Lung (tissue), 12 donors: ENCODE data around the gene CARM1. TPM values are rescaled to one million over a fixed set of nuclear protein-coding genes. Genes with fewer than 3 reads are reported as not detected.

Experiments used
- ATAC-seq: fragments of 200-7000 bp; cut with Tn5 transposase; one replicate; pipeline ENCODE4 v1.9.1; 2020; ENCODE audit warnings: moderate number of reproducible peaks; ENCODE audit not compliant: insufficient read depth, low FRiP score
- DNase-seq, 3 donors: peaks; one replicate each; pipeline ENCODE4 v3.0.0-alpha.2; 2013 to 2017
- H3K27ac ChIP-seq, 2 donors: one replicate each; pipeline ENCODE4 v1.5.1; 2013; ENCODE audit warnings: mild to moderate bottlenecking in 2 of 2, moderate library complexity in 2 of 2, control low read depth in 1 of 2, inconsistent platforms in 1 of 2, low read depth in 1 of 2, low read length in 1 of 2
- H3K27me3 ChIP-seq, 3 donors: one replicate each; pipeline ENCODE4 v1.5.1; 2013; ENCODE audit warnings: low read length in 2 of 3; ENCODE audit not compliant: control insufficient read depth in 3 of 3, insufficient read depth in 3 of 3
- H3K36me3 ChIP-seq, 4 donors: one replicate each; pipeline ENCODE4 v1.5.1; 2013; ENCODE audit warnings: low read length in 4 of 4, mild to moderate bottlenecking in 1 of 4, moderate library complexity in 1 of 4; ENCODE audit not compliant: control insufficient read depth in 4 of 4, insufficient read depth in 4 of 4
- H3K4me1 ChIP-seq, 5 donors: one replicate each; pipeline ENCODE4 v1.5.1; 2013; ENCODE audit warnings: low read length in 5 of 5, mild to moderate bottlenecking in 2 of 5, moderate library complexity in 1 of 5; ENCODE audit not compliant: control insufficient read depth in 5 of 5, insufficient read depth in 5 of 5
- H3K4me3 ChIP-seq: one replicate; pipeline ENCODE4 v1.5.1; 2013; ENCODE audit warnings: mild to moderate bottlenecking, control low read depth, moderate library complexity
- H3K9ac ChIP-seq, 2 donors: one replicate each; pipeline ENCODE4 v1.5.1; 2013; ENCODE audit warnings: low read length in 2 of 2, control low read depth in 1 of 2; ENCODE audit not compliant: insufficient read depth in 1 of 2
- H3K9me3 ChIP-seq, 4 donors: one replicate each; pipeline ENCODE4 v1.5.1; 2013; ENCODE audit warnings: low read length in 3 of 4, mild to moderate bottlenecking in 1 of 4, moderate library complexity in 1 of 4; ENCODE audit not compliant: control insufficient read depth in 4 of 4, insufficient read depth in 3 of 4
- WGBS, 2 donors: extraction: QIAGEN DNeasy Blood & Tissue Kit; methylation state at CpG; one replicate each; pipeline ENCODE4 v1.1.7; 2013; 5-methylcytosine and 5-hydroxymethylcytosine counted together
- polyA plus RNA-seq, 2 donors: library from polyadenylated mRNA; stranded (reverse); fragments of 200-250 nt; gene quantifications; one replicate each; pipeline ENCODE4 v1.2.1, GENCODE V29; 2013
- total RNA-seq, 2 donors: library from RNA; depleted of rRNA in 1 of 2; stranded (reverse); fragments of >200 nt in 1 of 2; gene quantifications; one replicate each; pipeline ENCODE4 v1.2.1, GENCODE V29; 2014 to 2021
- TF ChIP-seq, protein P1 (sequence below): IDR thresholded peaks from 2 replicates; pipeline ENCODE4 v1.5.1; 2012; ENCODE audit warnings: mild to moderate bottlenecking; ENCODE audit errors: control extremely low read depth, extremely low read depth
- donor health status: control.
- donor health status: control.
- donor health status: Bipolar disorder and iron deficiency.
- donor health status: healthy.
- donor health status: DM: yes; HTN: yes; CAD: no.

Gene CARM1
- total and polyA plus RNA-seq, 4 donors, result 19.9 to 35.5 (median 27.9) TPM

GRCh38 chr19:10928563-10929401, 57.4 kb downstream of the CARM1 start, which contains the start of the genes TIMM29 and YIPF2:
TSS of gene TIMM29 (plus strand) at chr19:10928811. CDS start at chr19:10928823, 12 bp downstream.
TSS of gene YIPF2 (minus strand) at chr19:10928639. CDS start at chr19:10928410, 229 bp downstream.
- Histone ChIP-seq H3K36me3 (peaks cover 0 to 17% (median 12%) of the 10 kb centered on the region in 4 donors), H3K27me3 (no peaks in the 10 kb centered on the region), H3K4me1 (peaks cover 4 to 18% (median 11%) of the 10 kb centered on the region in 5 donors), H3K9ac (peak within 1 kb of the TSS; percentile 28 to 65), H3K27ac (peak within 1 kb of the TSS; percentile 82 to 88), H3K4me3 (peak within 1 kb of the TSS; percentile 100), H3K9me3 (no peaks in the 10 kb centered on the region)
- ATAC-seq (peak; percentile 90), DNase-seq (peak; percentile 98 to 100 (median 99))
- TF ChIP-seq, protein P1, sequence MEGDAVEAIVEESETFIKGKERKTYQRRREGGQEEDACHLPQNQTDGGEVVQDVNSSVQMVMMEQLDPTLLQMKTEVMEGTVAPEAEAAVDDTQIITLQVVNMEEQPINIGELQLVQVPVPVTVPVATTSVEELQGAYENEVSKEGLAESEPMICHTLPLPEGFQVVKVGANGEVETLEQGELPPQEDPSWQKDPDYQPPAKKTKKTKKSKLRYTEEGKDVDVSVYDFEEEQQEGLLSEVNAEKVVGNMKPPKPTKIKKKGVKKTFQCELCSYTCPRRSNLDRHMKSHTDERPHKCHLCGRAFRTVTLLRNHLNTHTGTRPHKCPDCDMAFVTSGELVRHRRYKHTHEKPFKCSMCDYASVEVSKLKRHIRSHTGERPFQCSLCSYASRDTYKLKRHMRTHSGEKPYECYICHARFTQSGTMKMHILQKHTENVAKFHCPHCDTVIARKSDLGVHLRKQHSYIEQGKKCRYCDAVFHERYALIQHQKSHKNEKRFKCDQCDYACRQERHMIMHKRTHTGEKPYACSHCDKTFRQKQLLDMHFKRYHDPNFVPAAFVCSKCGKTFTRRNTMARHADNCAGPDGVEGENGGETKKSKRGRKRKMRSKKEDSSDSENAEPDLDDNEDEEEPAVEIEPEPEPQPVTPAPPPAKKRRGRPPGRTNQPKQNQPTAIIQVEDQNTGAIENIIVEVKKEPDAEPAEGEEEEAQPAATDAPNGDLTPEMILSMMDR, result no peak
- WGBS, 2 donors, result 0% methylated on average over 63 to 96 of the region's 96 CpGs

DNA sequence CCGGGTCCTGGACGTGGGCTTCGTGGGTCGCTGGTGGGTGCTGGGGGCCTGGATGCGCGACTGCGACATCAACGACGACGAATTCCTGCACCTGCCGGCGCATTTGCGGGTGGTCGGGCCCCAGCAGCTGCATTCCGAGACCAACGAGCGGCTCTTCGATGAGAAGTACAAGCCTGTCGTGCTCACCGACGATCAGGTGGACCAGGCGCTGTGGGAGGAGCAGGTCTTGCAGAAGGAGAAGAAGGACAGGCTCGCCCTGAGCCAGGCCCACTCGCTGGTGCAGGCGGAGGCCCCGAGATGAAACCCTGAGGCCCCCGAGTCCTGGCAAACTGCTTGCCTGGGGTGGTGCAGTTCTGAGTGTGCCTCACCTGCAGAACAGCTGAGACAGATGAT, 58.0 kb downstream of the CARM1 start:
- ATAC-seq (no peak), DNase-seq (no peak)
- Histone ChIP-seq H3K9me3 (no peaks in the 10 kb centered on the region), H3K4me1 (peaks cover 4 to 18% (median 11%) of the 10 kb centered on the region in 5 donors), H3K36me3 (peaks cover 0 to 17% (median 6%) of the 10 kb centered on the region in 4 donors), H3K4me3 (peak overlapping the region; percentile 100), H3K9ac (no peak overlapping the region), H3K27me3 (no peaks in the 10 kb centered on the region), H3K27ac (peak overlapping the region; percentile 82 to 88)
- TF ChIP-seq, protein P1, result no peak
- 9 to 11% methylated on average over 27 of the region's 27 CpGs for WGBS, 2 donors

GRCh38 chr19:10935371-10936059, 64.2 kb downstream of the CARM1 start:
- peaks cover 0 to 6% (median 2%) of the 10 kb centered on the region in 4 donors for H3K36me3 ChIP-seq
- no peak for DNase-seq
- no peak for ATAC-seq
- 86 to 90% methylated on average over 9 of the region's 9 CpGs for WGBS, 2 donors
- H3K4me1 ChIP-seq, result no peaks in the 10 kb centered on the region
- no peaks in the 10 kb centered on the region for H3K9me3 ChIP-seq
- H3K9ac ChIP-seq, result no peak overlapping the region
- H3K27ac ChIP-seq, result no peak overlapping the region
- TF ChIP-seq, protein P1, result no peak
- H3K4me3 ChIP-seq, result no peak overlapping the region
- H3K27me3 ChIP-seq, result no peaks in the 10 kb centered on the region
